GM12878 (cell line): Measurements from ENCODE around the gene BLOC1S3. TPM values are rescaled to one million over a fixed set of nuclear protein-coding genes. Genes with fewer than 3 reads are reported as not detected.

Experiments
- ATAC-seq: fragments of 200-7000 bp; cut with Tn5 transposase; 3 replicates; pipeline ENCODE4 v1.9.1; 2020; ENCODE audit warnings: mild to moderate bottlenecking, moderate library complexity
- BruUV-seq: library from RNA; stranded (reverse); fragments of 400-500 nt; replicated peaks from 2 replicates; lab custom pipeline; 2021; lab: Mats Ljungman, UMichigan
- CTCF ChIA-PET: fragments of 300-600 bp; sonication (Branson Sonifier 250); formaldehyde crosslinking; extraction: SDS; loops from one replicate; lab custom pipeline; 2021; ENCODE audit warnings: inconsistent platforms; lab: Yijun Ruan, JAX
- POLR2A ChIA-PET: fragments of 350-600 bp; formaldehyde crosslinking; extraction: SDS; loops from one replicate; lab custom pipeline; 2021; ENCODE audit warnings: inconsistent platforms; lab: Charles Lee
- RAD21 ChIA-PET: fragments of 300-600 bp; sonication (Branson Sonifier 250); formaldehyde crosslinking; loops from one replicate; lab custom pipeline; 2023; ENCODE audit warnings: antibody characterized with exemption; ENCODE audit not compliant: unreplicated experiment; lab: Charles Lee
- SMC1A ChIA-PET: fragments of 300-600 bp; sonication (Branson Sonifier 250); formaldehyde crosslinking; loops from one replicate; lab custom pipeline; 2023; ENCODE audit not compliant: unreplicated experiment, uncharacterized antibody; lab: Charles Lee
- DNase-seq: peaks from one replicate; pipeline ENCODE4 v3.0.0-alpha.2; 2011; ENCODE audit warnings: low read depth, low spot score
- FAIRE-seq: peaks from 3 replicates; lab custom pipeline; 2011; peaks lifted over from hg19 to GRCh38; lab: Jason Lieb, UNC
- H2AFZ ChIP-seq: 2 replicates; pipeline ENCODE4 v1.6.0; 2011; ENCODE audit warnings: low read depth, low read length, control low read depth; ENCODE audit not compliant: control insufficient read depth
- H3K27ac ChIP-seq: 2 replicates; pipeline ENCODE4 v1.5.1; 2011; ENCODE audit warnings: control low read depth; ENCODE audit not compliant: control insufficient read depth, insufficient read depth
- H3K27me3 ChIP-seq, 2 experiments: replicated peaks in 1 of 2; 2 replicates each; pipeline versions ENCODE4 v1.6.0 to v1.6.1; 2011; ENCODE audit warnings: low read length in 1 of 2; ENCODE audit not compliant: control insufficient read depth in 2 of 2, insufficient read depth in 2 of 2
- H3K36me3 ChIP-seq, 2 experiments: 2 replicates each; pipeline ENCODE4 v1.5.1; 2011; ENCODE audit warnings: low read length in 1 of 2; ENCODE audit not compliant: control insufficient read depth in 2 of 2, insufficient read depth in 2 of 2
- H3K4me1 ChIP-seq: 2 replicates; pipeline ENCODE4 v1.6.1; 2011; ENCODE audit warnings: mild to moderate bottlenecking, low read length, moderate library complexity, mixed read lengths; ENCODE audit not compliant: control insufficient read depth, insufficient read depth
- H3K4me2 ChIP-seq: 2 replicates; pipeline ENCODE4 v1.6.0; 2011; ENCODE audit warnings: control low read depth; ENCODE audit not compliant: control insufficient read depth, insufficient read depth
- H3K4me3 ChIP-seq: fragments of 200-600 bp; sonication (generic); 2 replicates; pipeline ENCODE4 v1.5.1; 2016
- H3K79me2 ChIP-seq: 2 replicates; pipeline ENCODE4 v1.6.0; 2011; ENCODE audit warnings: low read length; ENCODE audit not compliant: control insufficient read depth, insufficient read depth
- H3K9ac ChIP-seq: 2 replicates; pipeline ENCODE4 v1.8.0; 2011; ENCODE audit warnings: low read length, control low read depth, mixed read lengths; ENCODE audit not compliant: control insufficient read depth, insufficient read depth
- H3K9me3 ChIP-seq: replicated peaks from 3 replicates; pipeline ENCODE4 v1.5.1; 2011; ENCODE audit warnings: mild to moderate bottlenecking, low read length; ENCODE audit not compliant: control insufficient read depth, insufficient read depth
- H4K20me1 ChIP-seq: 2 replicates; pipeline ENCODE4 v1.6.0; 2011; ENCODE audit not compliant: control insufficient read depth, insufficient read depth
- ASH2L ChIP-seq: fragments of 300-600, 200-600 bp; sonication (generic); IDR thresholded peaks from 2 replicates; pipeline ENCODE4 v1.6.1; 2017; ENCODE audit warnings: low read depth, mild to moderate bottlenecking, borderline replicate concordance
- BCLAF1 ChIP-seq: fragments of 450-650 bp; IDR thresholded peaks from 2 replicates; pipeline ENCODE4 v1.6.1; 2017; ENCODE audit warnings: antibody characterized with exemption, mild to moderate bottlenecking, moderate library complexity
- BRCA1 ChIP-seq: IDR thresholded peaks from 2 replicates; pipeline ENCODE4 v1.6.1; 2011; ENCODE audit warnings: low read depth, low read length, improper control_type of control experiment
- IRF3 ChIP-seq: fragments of 450-650 bp; IDR thresholded peaks from 2 replicates; pipeline ENCODE4 v1.6.1; 2014; ENCODE audit warnings: mild to moderate bottlenecking
- MTA2 ChIP-seq: fragments of 450-650 bp; IDR thresholded peaks from 2 replicates; pipeline ENCODE4 v1.6.1; 2016; ENCODE audit warnings: low read depth, mild to moderate bottlenecking, moderate library complexity
- SREBF1 ChIP-seq: IDR thresholded peaks from 2 replicates; pipeline ENCODE4 v1.6.1; 2012; ENCODE audit warnings: mild to moderate bottlenecking, low read length
- SUPT20H ChIP-seq: IDR thresholded peaks from 2 replicates; pipeline ENCODE4 v1.6.1; 2011; ENCODE audit warnings: low read depth, mild to moderate bottlenecking, low read length, moderate library complexity, borderline replicate concordance; ENCODE audit not compliant: control insufficient read depth
- ZNF687 ChIP-seq: fragments of 450-650 bp; IDR thresholded peaks from 2 replicates; pipeline ENCODE4 v1.6.1; 2017; ENCODE audit warnings: mild to moderate bottlenecking, moderate library complexity
- ZZZ3 ChIP-seq: IDR thresholded peaks from 2 replicates; pipeline ENCODE4 v1.6.1; 2011; ENCODE audit warnings: low read depth; ENCODE audit not compliant: control insufficient read depth, insufficient read length
- WGBS: methylation state at CpG from one replicate; pipeline ENCODE4 v1.1.6; 2016; ENCODE audit warnings: low lambda C conversion rate; ENCODE audit not compliant: insufficient replicate concordance, insufficient coverage; ENCODE audit errors: missing lambda C conversion rate; 5-methylcytosine and 5-hydroxymethylcytosine counted together
- in situ Hi-C: fragments of 300-500 bp; cut with MboI; formaldehyde crosslinking; loops from 9 replicates; pipeline ENCODE4 v1.14.3; 2018; ENCODE audit warnings: mixed read lengths
- intact Hi-C: fragments of 100-400 bp; cut with micrococcal nuclease; formaldehyde crosslinking; loops from one replicate; pipeline ENCODE4 v1.14.2; 2022; ENCODE audit not compliant: unreplicated experiment
- polyA plus RNA-seq, 11 experiments: library from polyadenylated mRNA; depleted of rRNA in 4 of 11; unstranded in 6 of 11; stranded (reverse) in 5 of 11; fragments of >200 nt; fragmentation: Nextera tagmentation in 4 of 11; fragmentation: Illumina TruSeq in 1 of 11; extraction: Ambion mirVana in 4 of 11; extraction: Trizol in 1 of 11; gene quantifications; 1 replicate in 1 of 11; 2 replicates in 10 of 11; pipeline versions ENCODE4 v1.2.1 to v1.2.3, GENCODE V29; 2011 to 2016; ENCODE audit warnings: inconsistent platforms in 2 of 11, missing spikeins in 2 of 11, low read depth in 1 of 11
- total RNA-seq, 4 experiments: library from RNA; depleted of rRNA in 3 of 4; stranded (reverse); fragments of >200 nt in 3 of 4; fragmentation: Illumina TruSeq in 1 of 4; extraction: Trizol in 1 of 4; gene quantifications; 2 replicates each; pipeline versions ENCODE4 v1.2.1 to v1.2.3, GENCODE V29; 2013 to 2021

The BLOC1S3 gene
- total and polyA plus RNA-seq, 10 of the 15 experiments (the other 5 are each of a cell fraction or from before 2014, with no cell fraction given) = 3.6 to 18.3 (median 10.4) TPM

GRCh38 chr19:45169602-45170001, 9.0 kb upstream of the BLOC1S3 start:
- no TSS peak for BruUV-seq
- WGBS = 86% methylated on average over 10 of the region's 10 CpGs
- ChIA-PET RAD21 (no interaction called here), CTCF (no interaction called here), SMC1A (no interaction called here), POLR2A (interaction anchor here (0.7 kb wide), 1 partner anchor 32 kb away, joined by 3 read pairs; no protein-coding TSS in a partner anchor)
- Histone ChIP-seq H3K4me3 (no peak overlapping the region), H3K4me2 (no peak overlapping the region), H2AFZ (no peak overlapping the region), H3K27me3 (no peaks in the 10 kb centered on the region), H3K27ac (no peak overlapping the region), H3K4me1 (peaks cover 21% of the 10 kb centered on the region), H4K20me1 (no peaks in the 10 kb centered on the region), H3K9me3 (no peaks in the 10 kb centered on the region), H3K79me2 (no peaks in the 10 kb centered on the region; the same call in 1 of the 2 replicates), H3K36me3 (no peaks in the 10 kb centered on the region), H3K9ac (no peak overlapping the region)
- in situ Hi-C loops = no loop called here
- TF ChIP-seq SREBF1 (no peak), ZNF687 (no peak), IRF3 (no peak), ZZZ3 (no peak), SUPT20H (no peak), BCLAF1 (no peak), ASH2L (no peak), MTA2 (no peak), BRCA1 (no peak)
- ATAC-seq (no peak), FAIRE-seq (no peak), DNase-seq (no peak)
- intact Hi-C loops = no loop called here
